ENCODE measurements around the gene MAPT.

Gene MAPT

GRCh38 chr17:46031440-46031839, 137.1 kb downstream of the MAPT start:
- H3K4me1 ChIP-seq (ENCODE audit: control insufficient read depth, low read length), result peaks cover 8% of the 10 kb centered on the region; the same call in 1 of the 2 replicates
- peaks cover 81% of the 10 kb centered on the region for H3K36me3 ChIP-seq (ENCODE audit: control insufficient read depth, low read length)
- no peaks in the 10 kb centered on the region for H3K27me3 ChIP-seq (ENCODE audit: control insufficient read depth, low read length)
- no peaks in the 10 kb centered on the region for H4K20me1 ChIP-seq (ENCODE audit: control insufficient read depth, insufficient read depth, low read depth, low read length)
- TF ChIP-seq CTCF (IDR thresholded peaks at IDR 0.05; ENCODE audit: low read depth, low read length, poor library complexity, severe bottlenecking), result no peak
- TF ChIP-seq EZH2phosphoT487 (IDR thresholded peaks at IDR 0.05; ENCODE audit: borderline replicate concordance, low read length), result no peak
- no peak overlapping the region for H3K4me3 ChIP-seq (ENCODE audit: low read length)
- H3K79me2 ChIP-seq (ENCODE audit: control insufficient read depth, low read length), result no peaks in the 10 kb centered on the region
- no peaks in the 10 kb centered on the region for H3F3A ChIP-seq (ENCODE audit: control insufficient read depth, insufficient read depth)
- H3K27ac ChIP-seq (ENCODE audit: low read depth, low read length), result no peak overlapping the region
- no peak overlapping the region for H3K4me2 ChIP-seq (ENCODE audit: low read length)
- no peaks in the 10 kb centered on the region for H3K9me2 ChIP-seq (replicated peaks; ENCODE audit: control insufficient read depth, low read length)
- H3K9me3 ChIP-seq (ENCODE audit: control insufficient read depth, insufficient read depth, low read length), result no peaks in the 10 kb centered on the region

GRCh38 chr17:46031920-46032319, 137.6 kb downstream of the MAPT start:
- H3K27ac ChIP-seq (ENCODE audit: low read depth, low read length), result no peak overlapping the region
- no peak overlapping the region for H3K4me2 ChIP-seq (ENCODE audit: low read length)
- no peaks in the 10 kb centered on the region for H4K20me1 ChIP-seq (ENCODE audit: control insufficient read depth, insufficient read depth, low read depth, low read length)
- no peaks in the 10 kb centered on the region for H3K79me2 ChIP-seq (ENCODE audit: control insufficient read depth, low read length)
- no peaks in the 10 kb centered on the region for H3F3A ChIP-seq (ENCODE audit: control insufficient read depth, insufficient read depth)
- H3K4me1 ChIP-seq (ENCODE audit: control insufficient read depth, low read length), result peaks cover 4% of the 10 kb centered on the region; the same call in 1 of the 2 replicates
- peaks cover 85% of the 10 kb centered on the region for H3K36me3 ChIP-seq (ENCODE audit: control insufficient read depth, low read length)
- no peaks in the 10 kb centered on the region for H3K9me2 ChIP-seq (replicated peaks; ENCODE audit: control insufficient read depth, low read length)
- TF ChIP-seq CTCF (IDR thresholded peaks at IDR 0.05; ENCODE audit: low read depth, low read length, poor library complexity, severe bottlenecking) (no peak), EZH2phosphoT487 (IDR thresholded peaks at IDR 0.05; ENCODE audit: borderline replicate concordance, low read length) (no peak)
- no peak overlapping the region for H3K4me3 ChIP-seq (ENCODE audit: low read length)
- no peaks in the 10 kb centered on the region for H3K9me3 ChIP-seq (ENCODE audit: control insufficient read depth, insufficient read depth, low read length)
- no peaks in the 10 kb centered on the region for H3K27me3 ChIP-seq (ENCODE audit: control insufficient read depth, low read length)

GRCh38 chr17:46032909-46033308, 138.6 kb downstream of the MAPT start:
- Histone ChIP-seq H3K27ac (ENCODE audit: low read depth, low read length) (no peak overlapping the region), H3K79me2 (ENCODE audit: control insufficient read depth, low read length) (no peaks in the 10 kb centered on the region), H3K4me2 (ENCODE audit: low read length) (no peak overlapping the region), H3F3A (ENCODE audit: control insufficient read depth, insufficient read depth) (no peaks in the 10 kb centered on the region), H3K9me3 (ENCODE audit: control insufficient read depth, insufficient read depth, low read length) (no peaks in the 10 kb centered on the region), H3K4me3 (ENCODE audit: low read length) (no peak overlapping the region), H3K4me1 (ENCODE audit: control insufficient read depth, low read length) (peaks cover 3% of the 10 kb centered on the region; the same call in 1 of the 2 replicates), H3K27me3 (ENCODE audit: control insufficient read depth, low read length) (no peaks in the 10 kb centered on the region), H3K9me2 (replicated peaks; ENCODE audit: control insufficient read depth, low read length) (no peaks in the 10 kb centered on the region), H3K36me3 (ENCODE audit: control insufficient read depth, low read length) (peaks cover 90% of the 10 kb centered on the region), H4K20me1 (ENCODE audit: control insufficient read depth, insufficient read depth, low read depth, low read length) (no peaks in the 10 kb centered on the region)
- no peak for TF ChIP-seq CTCF (IDR thresholded peaks at IDR 0.05; ENCODE audit: low read depth, low read length, poor library complexity, severe bottlenecking)

GRCh38 chr17:46033392-46033791, 139.0 kb downstream of the MAPT start:
- H4K20me1 ChIP-seq (ENCODE audit: control insufficient read depth, insufficient read depth, low read depth, low read length), result no peaks in the 10 kb centered on the region
- H3K27me3 ChIP-seq (ENCODE audit: control insufficient read depth, low read length), result no peaks in the 10 kb centered on the region

More at GRCh38 chr17:46033392-46033791, 139.0 kb downstream of the MAPT start:
- H3K79me2 ChIP-seq (ENCODE audit: control insufficient read depth, low read length), result no peaks in the 10 kb centered on the region
- no peak for TF ChIP-seq EZH2phosphoT487 (IDR thresholded peaks at IDR 0.05; ENCODE audit: borderline replicate concordance, low read length)
- no peak for TF ChIP-seq CTCF (IDR thresholded peaks at IDR 0.05; ENCODE audit: low read depth, low read length, poor library complexity, severe bottlenecking)
- no peak overlapping the region for H3K27ac ChIP-seq (ENCODE audit: low read depth, low read length)
- H3K4me3 ChIP-seq (ENCODE audit: low read length), result no peak overlapping the region
- no peaks in the 10 kb centered on the region for H3K9me3 ChIP-seq (ENCODE audit: control insufficient read depth, insufficient read depth, low read length)
- no peak overlapping the region for H3K4me2 ChIP-seq (ENCODE audit: low read length)
- H3K36me3 ChIP-seq (ENCODE audit: control insufficient read depth, low read length), result peaks cover 93% of the 10 kb centered on the region
- no peaks in the 10 kb centered on the region for H3F3A ChIP-seq (ENCODE audit: control insufficient read depth, insufficient read depth)
- H3K9me2 ChIP-seq (replicated peaks; ENCODE audit: control insufficient read depth, low read length), result no peaks in the 10 kb centered on the region
- H3K4me1 ChIP-seq (ENCODE audit: control insufficient read depth, low read length), result peaks cover 3% of the 10 kb centered on the region; the same call in 1 of the 2 replicates
